ENCODE results near the gene CD276. TPM values are rescaled to one million over a fixed set of nuclear protein-coding genes. Genes with fewer than 3 reads are reported as not detected.

CD276 gene
- total RNA-seq, 4 donors from 2014 or later: 64.2 to 100 (median 74.2) TPM

DNA sequence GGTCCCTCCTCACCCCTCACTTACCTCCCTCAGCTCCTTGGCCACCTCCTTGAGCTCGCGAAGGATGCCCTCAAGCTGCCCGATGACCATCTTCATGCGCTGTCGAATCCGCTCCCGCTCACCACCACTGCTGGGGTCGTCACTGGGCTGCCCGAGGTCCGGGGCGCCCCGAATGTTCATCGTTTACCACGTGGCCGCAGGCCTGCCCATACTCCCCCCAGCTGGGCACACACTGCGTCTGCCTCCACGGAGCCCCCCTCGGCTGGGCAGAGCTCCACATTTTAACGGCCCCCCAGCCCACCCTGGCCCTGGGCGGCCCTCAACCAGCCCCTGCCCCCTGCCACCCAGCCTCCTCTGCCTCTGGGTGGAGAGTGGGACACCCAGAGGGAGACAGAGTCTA is 66.8 kb downstream of the CD276 start:
- TF ChIP-seq EP300 (IDR thresholded peaks at IDR 0.05) (no peak), POLR2A (IDR thresholded peaks at IDR 0.05) (no peak), POLR2AphosphoS5 (IDR thresholded peaks at IDR 0.05) (no peak)
- TF ChIP-seq, protein P1, sequence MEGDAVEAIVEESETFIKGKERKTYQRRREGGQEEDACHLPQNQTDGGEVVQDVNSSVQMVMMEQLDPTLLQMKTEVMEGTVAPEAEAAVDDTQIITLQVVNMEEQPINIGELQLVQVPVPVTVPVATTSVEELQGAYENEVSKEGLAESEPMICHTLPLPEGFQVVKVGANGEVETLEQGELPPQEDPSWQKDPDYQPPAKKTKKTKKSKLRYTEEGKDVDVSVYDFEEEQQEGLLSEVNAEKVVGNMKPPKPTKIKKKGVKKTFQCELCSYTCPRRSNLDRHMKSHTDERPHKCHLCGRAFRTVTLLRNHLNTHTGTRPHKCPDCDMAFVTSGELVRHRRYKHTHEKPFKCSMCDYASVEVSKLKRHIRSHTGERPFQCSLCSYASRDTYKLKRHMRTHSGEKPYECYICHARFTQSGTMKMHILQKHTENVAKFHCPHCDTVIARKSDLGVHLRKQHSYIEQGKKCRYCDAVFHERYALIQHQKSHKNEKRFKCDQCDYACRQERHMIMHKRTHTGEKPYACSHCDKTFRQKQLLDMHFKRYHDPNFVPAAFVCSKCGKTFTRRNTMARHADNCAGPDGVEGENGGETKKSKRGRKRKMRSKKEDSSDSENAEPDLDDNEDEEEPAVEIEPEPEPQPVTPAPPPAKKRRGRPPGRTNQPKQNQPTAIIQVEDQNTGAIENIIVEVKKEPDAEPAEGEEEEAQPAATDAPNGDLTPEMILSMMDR (IDR thresholded peaks at IDR 0.05): no peak
- no peak for DNase-seq (ENCODE audit: low spot score in 2 of 2)
- no peak overlapping the region for H3K27ac ChIP-seq
- 91% methylated on average over 20 of the region's 20 CpGs for WGBS
- no peaks in the 10 kb centered on the region for H3K36me3 ChIP-seq
- no peaks in the 10 kb centered on the region for H3K9me3 ChIP-seq
- peaks cover 14% of the 10 kb centered on the region for H3K27me3 ChIP-seq
- H3K4me1 ChIP-seq: peaks cover 36% of the 10 kb centered on the region
- H3K4me3 ChIP-seq: peak overlapping the region; percentile 72

DNA sequence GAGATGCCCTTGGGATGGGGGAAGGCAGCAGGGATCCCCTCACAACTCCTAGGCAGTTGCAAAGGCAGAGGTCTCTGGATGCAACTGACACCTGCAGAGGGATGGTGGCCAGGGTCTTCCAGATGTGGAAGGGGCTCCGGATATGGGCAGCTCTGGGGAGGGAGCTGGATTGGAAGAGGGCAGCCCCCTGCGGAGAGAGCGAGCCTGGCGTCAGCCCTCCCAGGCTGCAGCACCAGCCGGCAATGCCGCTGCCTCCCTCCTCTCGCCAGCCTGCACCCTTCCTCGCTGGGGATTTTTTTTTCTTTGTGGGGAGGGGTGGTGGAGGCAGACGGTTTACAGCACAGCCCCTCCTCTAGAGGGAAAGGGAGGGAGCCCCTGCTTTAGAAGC is 67.3 kb downstream of the CD276 start:
- TF ChIP-seq POLR2A (IDR thresholded peaks at IDR 0.05): no peak
- TF ChIP-seq POLR2AphosphoS5 (IDR thresholded peaks at IDR 0.05): no peak
- TF ChIP-seq, protein P1 (IDR thresholded peaks at IDR 0.05): no peak
- no peak for TF ChIP-seq EP300 (IDR thresholded peaks at IDR 0.05)
- peaks cover 36% of the 10 kb centered on the region for H3K4me1 ChIP-seq
- no peak overlapping the region for H3K27ac ChIP-seq
- peaks cover 14% of the 10 kb centered on the region for H3K27me3 ChIP-seq
- peak overlapping the region; percentile 72 for H3K4me3 ChIP-seq
- no peaks in the 10 kb centered on the region for H3K36me3 ChIP-seq
- H3K9me3 ChIP-seq: no peaks in the 10 kb centered on the region
- WGBS: 26% methylated on average over 4 of the region's 9 CpGs
- no peak for DNase-seq (ENCODE audit: low spot score in 2 of 2)

DNA sequence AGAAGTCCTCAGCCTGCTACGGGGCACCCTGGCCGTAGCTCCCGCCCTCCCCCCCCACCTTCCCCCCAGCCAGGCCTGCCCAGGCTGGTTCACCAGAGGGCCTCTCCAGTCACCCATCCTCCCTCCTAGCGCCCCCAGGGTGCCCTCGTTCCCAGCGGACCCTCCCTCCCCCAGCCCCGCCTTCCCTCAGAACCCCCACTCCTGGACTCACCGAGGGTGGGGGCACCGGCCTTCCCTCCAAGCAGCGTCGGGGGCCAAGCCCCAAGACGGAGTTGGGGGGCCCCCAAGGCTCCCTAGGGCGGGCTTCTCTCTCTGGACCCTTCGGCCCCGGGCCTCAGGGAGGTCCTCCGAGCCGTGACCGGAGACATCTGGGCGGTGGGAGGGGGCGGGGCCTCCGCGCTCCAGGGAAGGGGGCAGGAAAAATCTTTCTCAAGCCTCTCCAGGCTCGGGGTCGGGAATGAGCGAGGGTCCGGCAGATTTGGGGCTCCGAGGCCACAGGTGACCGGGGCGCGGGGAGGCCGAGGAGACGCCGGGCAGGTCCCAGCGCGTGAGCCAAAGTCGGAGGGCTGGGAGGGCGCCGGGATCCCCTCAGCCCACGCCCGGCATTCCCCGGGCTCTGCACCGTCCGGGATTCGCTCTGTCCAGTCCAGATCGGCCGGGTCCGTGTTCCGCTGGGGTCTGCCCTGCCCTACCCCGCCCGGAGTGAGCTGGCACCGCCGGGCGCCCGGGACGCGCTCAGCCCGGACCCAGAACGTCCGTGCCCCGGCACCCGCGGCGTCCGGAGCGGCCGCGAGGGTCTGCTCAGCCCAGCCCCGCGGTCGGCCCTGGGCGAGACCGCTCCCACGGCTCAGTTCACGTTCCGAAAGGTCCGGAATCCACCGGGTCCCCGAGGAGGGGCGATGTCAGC is 68.0 kb downstream of the CD276 start:
- WGBS: 1% methylated on average over 26 of the region's 79 CpGs
- Histone ChIP-seq H3K27ac (peak overlapping the region; percentile 45), H3K36me3 (no peaks in the 10 kb centered on the region), H3K27me3 (peaks cover 15% of the 10 kb centered on the region), H3K4me1 (peaks cover 36% of the 10 kb centered on the region), H3K4me3 (peak overlapping the region; percentile 72), H3K9me3 (no peaks in the 10 kb centered on the region)
- TF ChIP-seq POLR2A (IDR thresholded peaks at IDR 0.05) (no peak), EP300 (IDR thresholded peaks at IDR 0.05) (no peak), POLR2AphosphoS5 (IDR thresholded peaks at IDR 0.05) (no peak)
- TF ChIP-seq, protein P1 (IDR thresholded peaks at IDR 0.05): no peak
- no peak for DNase-seq (ENCODE audit: low spot score in 2 of 2)

DNA sequence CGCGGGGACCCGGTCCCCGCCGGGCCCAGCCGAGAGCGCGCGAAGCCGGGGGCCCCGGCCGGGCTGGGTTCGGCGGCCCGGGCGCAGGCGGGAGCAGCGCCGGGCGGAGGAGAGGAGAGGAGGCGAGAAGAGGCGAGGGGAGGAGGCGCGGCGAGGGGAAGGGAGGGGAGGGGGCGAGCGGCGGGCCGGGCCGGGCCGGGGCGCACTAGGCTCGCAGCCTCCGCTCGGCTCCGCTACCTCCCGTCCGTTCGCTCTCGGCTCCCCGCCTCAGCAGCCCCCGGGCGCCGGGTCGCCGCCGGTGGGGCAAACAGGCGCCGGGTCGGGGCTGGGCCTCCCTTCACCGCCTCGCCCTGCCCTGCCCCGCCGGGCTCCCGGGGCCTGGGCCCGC is 68.6 kb downstream of the CD276 start:
- H3K27me3 ChIP-seq: peaks cover 21% of the 10 kb centered on the region
- H3K9me3 ChIP-seq: no peaks in the 10 kb centered on the region
- peak overlapping the region; percentile 45 for H3K27ac ChIP-seq
- TF ChIP-seq EP300 (IDR thresholded peaks at IDR 0.05): no peak
- no peak for TF ChIP-seq POLR2A (IDR thresholded peaks at IDR 0.05)
- TF ChIP-seq POLR2AphosphoS5 (IDR thresholded peaks at IDR 0.05): no peak
- TF ChIP-seq, protein P1 (IDR thresholded peaks at IDR 0.05): no peak
- H3K4me3 ChIP-seq: peak overlapping the region; percentile 72
- H3K36me3 ChIP-seq: no peaks in the 10 kb centered on the region
- H3K4me1 ChIP-seq: peaks cover 36% of the 10 kb centered on the region
- no peak for DNase-seq (ENCODE audit: low spot score in 2 of 2)
- no CpG with 5 or more reads among the region's 56 CpGs for WGBS

Data from suprapubic skin (tissue), 4 donors.